DMS53 treated with DMSO at 0.1 percent for 48 hours (cell line): ENCODE measurements around the gene PRDX4.
"Not testable (repeated sequence)": the region's sequence is repeated elsewhere in the genome, so short reads cannot be mapped to it uniquely, and the experiment has no call there.

Experiments used
- DNase-seq: peaks from one replicate; lab custom pipeline; 2025; ENCODE audit not compliant: unreplicated experiment; lab: John Stamatoyannopoulos, UW

Gene PRDX4

GRCh38 chrX:23670528-23670927 is 3.2 kb downstream of the PRDX4 start:
- DNase-seq, result no peak

GRCh38 chrX:23673108-23673507 is 5.8 kb downstream of the PRDX4 start:
- DNase-seq, result no peak

- not testable (repeated sequence) for DNase-seq
Observed at GRCh38 chrX:23676486-23676885, 9.2 kb downstream of the PRDX4 start.

- no peak for DNase-seq
Observed at GRCh38 chrX:23692166-23692565, 24.9 kb downstream of the PRDX4 start.

- peak; percentile 23 for DNase-seq
Observed at GRCh38 chrX:23694606-23695005, 27.3 kb downstream of the PRDX4 start.

GRCh38 chrX:23699636-23700194 is 32.4 kb downstream of the PRDX4 start:
- no peak for DNase-seq

- DNase-seq, result no peak
Observed at GRCh38 chrX:23704673-23705206, 37.4 kb downstream of the PRDX4 start.

- DNase-seq, result no peak
Observed at GRCh38 chrX:23705235-23705634, 37.9 kb downstream of the PRDX4 start.

- no peak for DNase-seq
Observed at GRCh38 chrX:23720117-23720677, 52.9 kb downstream of the PRDX4 start.

GRCh38 chrX:23726191-23726590 is 58.9 kb downstream of the PRDX4 start:
- DNase-seq, result no peak

- DNase-seq, result no peak
Observed at GRCh38 chrX:23727206-23727605, 59.9 kb downstream of the PRDX4 start.

- DNase-seq, result no peak
Observed at GRCh38 chrX:23729214-23729613, 61.9 kb downstream of the PRDX4 start.

- no peak for DNase-seq
Observed at GRCh38 chrX:23731951-23732350, 64.7 kb downstream of the PRDX4 start.

GRCh38 chrX:23732704-23733103 is 65.4 kb downstream of the PRDX4 start:
- DNase-seq, result no peak
